Fibroblast of mammary gland (primary cell): ENCODE data around the gene IL27RA.
A peak's percentile ranks its signal among the peaks of the same experiment; 100 is the strongest.

Experiments
- DNase-seq: peaks from one replicate; pipeline ENCODE4 v3.0.0-alpha.2; 2010; ENCODE audit warnings: low read depth
- H3K4me3 ChIP-seq: 2 replicates; pipeline ENCODE4 v1.5.1; 2011; ENCODE audit warnings: low read depth, mild to moderate bottlenecking, low read length, moderate library complexity; ENCODE audit not compliant: control insufficient read depth
- CTCF ChIP-seq: conservative IDR thresholded peaks from 2 replicates; pipeline ENCODE4 v1.5.1; 2011; ENCODE audit warnings: low read depth, low read length, inconsistent platforms; ENCODE audit not compliant: control insufficient read depth, insufficient read depth

IL27RA gene

GRCh38 chr19:14031719-14032480, at the start of gene IL27RA:
TSS of gene IL27RA (plus strand) at chr19:14031762. CDS start at chr19:14031873, 111 bp downstream.
- peak within 1 kb of the TSS; percentile 55 for H3K4me3 ChIP-seq
- peak; percentile 61 for TF ChIP-seq CTCF
- peak; percentile 26 for DNase-seq

GRCh38 chr19:13981988-13982501, 49.5 kb upstream of the IL27RA start:
- TF ChIP-seq CTCF = no peak
- H3K4me3 ChIP-seq = no peak overlapping the region

GRCh38 chr19:13982773-13983172, 48.8 kb upstream of the IL27RA start:
- no peak for TF ChIP-seq CTCF
- no peak for DNase-seq
- H3K4me3 ChIP-seq = no peak overlapping the region

More at GRCh38 chr19:13981988-13982501, 49.5 kb upstream of the IL27RA start:
- no peak for DNase-seq

GRCh38 chr19:13983213-13983889, 48.2 kb upstream of the IL27RA start:
- no peak for DNase-seq
- H3K4me3 ChIP-seq = no peak overlapping the region
- no peak for TF ChIP-seq CTCF

- DNase-seq = no peak
- TF ChIP-seq CTCF = no peak
- H3K4me3 ChIP-seq = no peak overlapping the region
Observed at GRCh38 chr19:13984186-13984585, 47.4 kb upstream of the IL27RA start.

- no peak for DNase-seq
- no peak for TF ChIP-seq CTCF
- H3K4me3 ChIP-seq = no peak overlapping the region
Observed at GRCh38 chr19:13984875-13985741, 46.5 kb upstream of the IL27RA start.
